HepG2 (cell line): ENCODE results near the gene PIP4K2C. TPM values are rescaled to one million over a fixed set of nuclear protein-coding genes. Genes with fewer than 3 reads are reported as not detected.

ENCODE experiments used
- CREBL2 ChIP-seq: sonication (generic); formaldehyde crosslinking; IDR thresholded peaks from 2 replicates; pipeline ENCODE4 v1.8.1; 2023; ENCODE audit warnings: missing genetic modification reagents, mild to moderate bottlenecking, borderline replicate concordance
- DRAP1 ChIP-seq: IDR thresholded peaks from 2 replicates; pipeline ENCODE4 v1.6.1; 2016; ENCODE audit warnings: missing genetic modification reagents, missing compliant biosample characterization
- EP300 ChIP-seq, 3 experiments: sonication (generic) in 1 of 3; formaldehyde crosslinking in 1 of 3; IDR thresholded peaks; 2 replicates each; pipeline versions ENCODE4 v1.5.1 to v1.6.1; 2011 to 2020; ENCODE audit warnings: low read depth in 2 of 3, low read length in 2 of 3, borderline replicate concordance in 1 of 3, improper control_type of control experiment in 1 of 3, mild to moderate bottlenecking in 1 of 3, missing genetic modification reagents in 1 of 3, moderate library complexity in 1 of 3
- HDAC1 ChIP-seq: sonication (generic); formaldehyde crosslinking; IDR thresholded peaks from 2 replicates; pipeline ENCODE4 v1.5.1; 2020; ENCODE audit warnings: mild to moderate bottlenecking, missing genetic modification reagents
- KAT8 ChIP-seq: IDR thresholded peaks from 2 replicates; pipeline ENCODE4 v1.6.1; 2016; ENCODE audit warnings: missing genetic modification reagents, missing compliant biosample characterization
- PAWR ChIP-seq: sonication (generic); formaldehyde crosslinking; IDR thresholded peaks from 2 replicates; pipeline ENCODE4 v1.4.0; 2020; ENCODE audit warnings: missing genetic modification reagents, mild to moderate bottlenecking, borderline replicate concordance
- SP1 ChIP-seq, 2 experiments: fragments of 450-650 bp in 1 of 2; sonication (generic) in 1 of 2; formaldehyde crosslinking in 1 of 2; IDR thresholded peaks; 2 replicates each; pipeline versions ENCODE4 v1.4.0 to v1.6.1; 2016 to 2020; ENCODE audit warnings: missing genetic modification reagents in 1 of 2
- TAF1 ChIP-seq: sonication (generic); formaldehyde crosslinking; IDR thresholded peaks from 2 replicates; pipeline ENCODE4 v1.4.0; 2020; ENCODE audit warnings: missing genetic modification reagents
- TARDBP ChIP-seq: sonication (generic); formaldehyde crosslinking; IDR thresholded peaks from 2 replicates; pipeline ENCODE4 v1.8.0; 2022; ENCODE audit warnings: mild to moderate bottlenecking, missing genetic modification reagents
- TCF7L2 ChIP-seq: IDR thresholded peaks from 2 replicates; pipeline ENCODE4 v1.6.1; 2011; ENCODE audit warnings: mild to moderate bottlenecking, low read depth, low read length, moderate library complexity
- ZNF230 ChIP-seq: sonication (generic); formaldehyde crosslinking; IDR thresholded peaks from 2 replicates; pipeline ENCODE4 v1.4.0; 2020; ENCODE audit warnings: mild to moderate bottlenecking, missing genetic modification reagents
- ZNF232 ChIP-seq: sonication (generic); formaldehyde crosslinking; IDR thresholded peaks from 2 replicates; pipeline ENCODE4 v1.4.0; 2020; ENCODE audit warnings: missing genetic modification reagents, borderline replicate concordance
- ZNF282 ChIP-seq: fragments of 450-650 bp; IDR thresholded peaks from 2 replicates; pipeline ENCODE4 v1.6.1; 2018; ENCODE audit not compliant: partially characterized antibody
- ZNF432 ChIP-seq: sonication (generic); formaldehyde crosslinking; IDR thresholded peaks from 2 replicates; pipeline ENCODE4 v1.5.0; 2020; ENCODE audit warnings: missing genetic modification reagents, mild to moderate bottlenecking, borderline replicate concordance
- ZNF577 ChIP-seq: sonication (generic); formaldehyde crosslinking; IDR thresholded peaks from 2 replicates; pipeline ENCODE4 v1.4.0; 2020; ENCODE audit warnings: mild to moderate bottlenecking, low read depth, missing genetic modification reagents, borderline replicate concordance
- ZNF691 ChIP-seq: sonication (generic); formaldehyde crosslinking; IDR thresholded peaks from 2 replicates; pipeline ENCODE4 v1.4.0; 2020; ENCODE audit warnings: missing genetic modification reagents, low read depth, mild to moderate bottlenecking, borderline replicate concordance
- ZNF766 ChIP-seq: sonication (generic); formaldehyde crosslinking; IDR thresholded peaks from 2 replicates; pipeline ENCODE4 v1.5.0; 2020; ENCODE audit warnings: missing genetic modification reagents, borderline replicate concordance
- polyA plus RNA-seq, 8 experiments: library from polyadenylated mRNA; depleted of rRNA in 3 of 8; stranded (reverse) in 7 of 8; unstranded in 1 of 8; fragments of >200 nt; fragmentation: Illumina TruSeq in 4 of 8; extraction: Trizol in 4 of 8; gene quantifications; 2 replicates each; pipeline versions ENCODE4 v1.2.1 to v1.2.3, GENCODE V29; 2011 to 2016; ENCODE audit warnings: low read depth in 4 of 8, missing spikeins in 1 of 8, mixed read lengths in 1 of 8; ENCODE audit not compliant: insufficient read depth in 1 of 8
- total RNA-seq, 5 experiments: library from RNA; depleted of rRNA; stranded (reverse); fragments of >200 nt; fragmentation: Illumina TruSeq; extraction: Trizol; gene quantifications; 2 replicates each; pipeline ENCODE4 v1.2.3, GENCODE V29; 2016; ENCODE audit warnings: low read depth in 1 of 5
- TF ChIP-seq, protein P1 (sequence below): sonication (generic); formaldehyde crosslinking; IDR thresholded peaks from 2 replicates; pipeline ENCODE4 v1.5.1; 2020; ENCODE audit warnings: mild to moderate bottlenecking, missing genetic modification reagents, moderate library complexity
- TF ChIP-seq, protein P2 (sequence below): sonication (generic); formaldehyde crosslinking; IDR thresholded peaks from 2 replicates; pipeline ENCODE4 v1.5.0; 2020; ENCODE audit warnings: missing genetic modification reagents

Gene PIP4K2C
- total and polyA plus RNA-seq, 2 of the 13 experiments (the other 11 are each of a cell fraction or from before 2014, with no cell fraction given): 23.3 to 26.4 TPM

DNA sequence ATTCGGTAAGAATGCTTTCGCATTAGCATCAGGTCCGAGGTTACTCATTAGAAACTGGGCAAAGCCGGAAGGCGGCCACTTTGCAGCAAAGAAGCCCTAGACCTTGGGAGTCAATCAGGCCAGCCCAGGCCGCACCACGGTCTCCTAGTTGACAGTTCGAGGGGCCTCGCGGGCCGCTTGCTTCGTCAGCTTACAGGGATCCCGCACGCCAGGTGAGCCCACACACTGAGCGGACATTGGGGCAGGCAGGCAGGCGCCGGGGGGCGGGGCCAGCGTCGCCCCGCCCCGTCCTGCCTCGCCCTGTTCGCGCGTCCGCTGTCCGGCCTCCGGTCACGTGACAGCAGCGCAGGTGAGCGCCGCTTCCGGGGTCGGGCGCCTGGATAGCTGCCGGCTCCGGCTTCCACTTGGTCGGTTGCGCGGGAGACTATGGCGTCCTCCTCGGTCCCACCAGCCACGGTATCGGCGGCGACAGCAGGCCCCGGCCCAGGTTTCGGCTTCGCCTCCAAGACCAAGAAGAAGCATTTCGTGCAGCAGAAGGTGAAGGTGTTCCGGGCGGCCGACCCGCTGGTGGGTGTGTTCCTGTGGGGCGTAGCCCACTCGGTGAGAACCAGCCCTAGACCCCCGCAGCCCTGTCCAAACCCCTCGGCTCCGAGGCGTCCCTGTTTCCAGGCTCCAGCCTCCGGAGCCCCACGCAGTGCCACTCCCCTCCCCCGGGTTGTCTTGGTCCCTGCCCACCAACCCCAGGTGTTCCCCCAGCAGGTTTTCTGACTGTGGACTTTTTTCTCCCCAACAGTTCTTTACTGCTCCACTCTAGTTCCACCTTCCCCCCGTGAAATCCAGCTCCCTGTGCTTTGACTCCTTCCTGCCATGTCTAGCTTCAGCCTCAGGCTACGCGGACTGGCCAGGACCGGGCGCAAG is at the start of gene PIP4K2C (continued):
- peak; percentile 95 for TF ChIP-seq HDAC1 (CRISPR knock-in tag)
- peak; percentile 26; the same call in 1 of the 2 replicates for TF ChIP-seq DRAP1 (CRISPR knock-in tag)
- TF ChIP-seq CREBL2 (CRISPR knock-in tag): 0 out of 2 replicates have a peak, but pooled peaks have one; percentile 29
- peak; percentile 82 for TF ChIP-seq KAT8 (CRISPR knock-in tag)
- 0 out of 2 replicates have a peak, but pooled peaks have one; percentile 35 for TF ChIP-seq ZNF577 (CRISPR knock-in tag)
- TF ChIP-seq SP1 (IDR thresholded peaks at IDR 0.05): no peak
- TF ChIP-seq SP1 (CRISPR knock-in tag; IDR thresholded peaks at IDR 0.05): peak; percentile 83
- no peak for TF ChIP-seq ZNF432 (CRISPR knock-in tag)
- no peak; the same call in 1 of the 2 replicates for TF ChIP-seq ZNF766 (CRISPR knock-in tag)
- TF ChIP-seq, protein P1, sequence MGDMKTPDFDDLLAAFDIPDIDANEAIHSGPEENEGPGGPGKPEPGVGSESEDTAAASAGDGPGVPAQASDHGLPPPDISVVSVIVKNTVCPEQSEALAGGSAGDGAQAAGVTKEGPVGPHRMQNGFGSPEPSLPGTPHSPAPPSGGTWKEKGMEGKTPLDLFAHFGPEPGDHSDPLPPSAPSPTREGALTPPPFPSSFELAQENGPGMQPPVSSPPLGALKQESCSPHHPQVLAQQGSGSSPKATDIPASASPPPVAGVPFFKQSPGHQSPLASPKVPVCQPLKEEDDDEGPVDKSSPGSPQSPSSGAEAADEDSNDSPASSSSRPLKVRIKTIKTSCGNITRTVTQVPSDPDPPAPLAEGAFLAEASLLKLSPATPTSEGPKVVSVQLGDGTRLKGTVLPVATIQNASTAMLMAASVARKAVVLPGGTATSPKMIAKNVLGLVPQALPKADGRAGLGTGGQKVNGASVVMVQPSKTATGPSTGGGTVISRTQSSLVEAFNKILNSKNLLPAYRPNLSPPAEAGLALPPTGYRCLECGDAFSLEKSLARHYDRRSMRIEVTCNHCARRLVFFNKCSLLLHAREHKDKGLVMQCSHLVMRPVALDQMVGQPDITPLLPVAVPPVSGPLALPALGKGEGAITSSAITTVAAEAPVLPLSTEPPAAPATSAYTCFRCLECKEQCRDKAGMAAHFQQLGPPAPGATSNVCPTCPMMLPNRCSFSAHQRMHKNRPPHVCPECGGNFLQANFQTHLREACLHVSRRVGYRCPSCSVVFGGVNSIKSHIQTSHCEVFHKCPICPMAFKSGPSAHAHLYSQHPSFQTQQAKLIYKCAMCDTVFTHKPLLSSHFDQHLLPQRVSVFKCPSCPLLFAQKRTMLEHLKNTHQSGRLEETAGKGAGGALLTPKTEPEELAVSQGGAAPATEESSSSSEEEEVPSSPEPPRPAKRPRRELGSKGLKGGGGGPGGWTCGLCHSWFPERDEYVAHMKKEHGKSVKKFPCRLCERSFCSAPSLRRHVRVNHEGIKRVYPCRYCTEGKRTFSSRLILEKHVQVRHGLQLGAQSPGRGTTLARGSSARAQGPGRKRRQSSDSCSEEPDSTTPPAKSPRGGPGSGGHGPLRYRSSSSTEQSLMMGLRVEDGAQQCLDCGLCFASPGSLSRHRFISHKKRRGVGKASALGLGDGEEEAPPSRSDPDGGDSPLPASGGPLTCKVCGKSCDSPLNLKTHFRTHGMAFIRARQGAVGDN (CRISPR knock-in tag): peak; percentile 93
- TF ChIP-seq, protein P2, sequence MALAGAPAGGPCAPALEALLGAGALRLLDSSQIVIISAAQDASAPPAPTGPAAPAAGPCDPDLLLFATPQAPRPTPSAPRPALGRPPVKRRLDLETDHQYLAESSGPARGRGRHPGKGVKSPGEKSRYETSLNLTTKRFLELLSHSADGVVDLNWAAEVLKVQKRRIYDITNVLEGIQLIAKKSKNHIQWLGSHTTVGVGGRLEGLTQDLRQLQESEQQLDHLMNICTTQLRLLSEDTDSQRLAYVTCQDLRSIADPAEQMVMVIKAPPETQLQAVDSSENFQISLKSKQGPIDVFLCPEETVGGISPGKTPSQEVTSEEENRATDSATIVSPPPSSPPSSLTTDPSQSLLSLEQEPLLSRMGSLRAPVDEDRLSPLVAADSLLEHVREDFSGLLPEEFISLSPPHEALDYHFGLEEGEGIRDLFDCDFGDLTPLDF (CRISPR knock-in tag): no peak
- 0 out of 4 replicates have a peak, but pooled peaks have one; percentile 11 to 18 for TF ChIP-seq EP300 (IDR thresholded peaks at IDR 0.05; ENCODE audit: low read depth in 2 of 2, low read length in 2 of 2)
- no peak for TF ChIP-seq EP300 (CRISPR knock-in tag; IDR thresholded peaks at IDR 0.05; ENCODE audit: borderline replicate concordance)
- TF ChIP-seq PAWR: no peak
- TF ChIP-seq TARDBP: no peak; the same call in 1 of the 2 replicates
- TF ChIP-seq TCF7L2: no peak
- TF ChIP-seq ZNF232 (CRISPR knock-in tag): no peak
- TF ChIP-seq ZNF230 (CRISPR knock-in tag): peak; percentile 45; the same call in 1 of the 2 replicates
- peak; percentile 67 for TF ChIP-seq TAF1 (CRISPR knock-in tag)
- TF ChIP-seq ZNF282: no peak
- TF ChIP-seq ZNF691 (CRISPR knock-in tag): 0 out of 2 replicates have a peak, but pooled peaks have one; percentile 24
